Subcutaneous adipose tissue (tissue), 4 donors: ENCODE measurements around the gene CD79A. TPM values are rescaled to one million over a fixed set of nuclear protein-coding genes. Genes with fewer than 3 reads are reported as not detected.

ENCODE experiments used
- small RNA-seq: library from RNA; depleted of rRNA; stranded (forward); fragments of <200 nt; gene quantifications from one replicate; pipeline ENCODE3, GENCODE V24; 2016
- total RNA-seq, 4 donors: library from RNA; depleted of rRNA; stranded (reverse); fragments of >200 nt; gene quantifications; one replicate each; pipeline ENCODE4 v1.1.0, GENCODE V29; 2016
- TF ChIP-seq, protein P1 (sequence below): fragments of 450-650 bp; IDR thresholded peaks from one replicate; pipeline ENCODE4 v1.5.1; 2016; ENCODE audit warnings: low read depth, mild to moderate bottlenecking, control low read depth, antibody characterized with exemption, moderate library complexity

CD79A gene
- total RNA-seq, 4 donors from 2014 or later: 0.51 TPM; not detected in 3

DNA sequence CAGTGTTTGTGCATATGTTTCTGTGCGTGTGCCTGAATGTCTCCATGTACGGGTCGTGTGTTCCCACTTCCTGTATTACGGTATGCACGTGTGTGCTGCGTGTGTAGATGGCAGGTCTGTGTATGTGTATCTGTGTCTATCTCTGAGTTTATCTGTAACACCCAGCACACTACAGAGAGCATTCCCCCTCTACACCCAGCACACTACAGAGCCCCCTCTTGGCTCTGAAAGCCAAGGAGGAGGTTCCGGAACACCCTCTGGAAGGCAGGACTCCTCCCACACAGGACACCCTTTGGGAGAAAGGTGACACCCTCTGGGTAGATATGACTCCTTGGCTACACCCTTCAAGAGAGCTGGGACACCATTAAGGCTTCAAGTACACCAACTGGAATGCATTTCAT is 53.2 kb downstream of the CD79A start:
- TF ChIP-seq, protein P1, sequence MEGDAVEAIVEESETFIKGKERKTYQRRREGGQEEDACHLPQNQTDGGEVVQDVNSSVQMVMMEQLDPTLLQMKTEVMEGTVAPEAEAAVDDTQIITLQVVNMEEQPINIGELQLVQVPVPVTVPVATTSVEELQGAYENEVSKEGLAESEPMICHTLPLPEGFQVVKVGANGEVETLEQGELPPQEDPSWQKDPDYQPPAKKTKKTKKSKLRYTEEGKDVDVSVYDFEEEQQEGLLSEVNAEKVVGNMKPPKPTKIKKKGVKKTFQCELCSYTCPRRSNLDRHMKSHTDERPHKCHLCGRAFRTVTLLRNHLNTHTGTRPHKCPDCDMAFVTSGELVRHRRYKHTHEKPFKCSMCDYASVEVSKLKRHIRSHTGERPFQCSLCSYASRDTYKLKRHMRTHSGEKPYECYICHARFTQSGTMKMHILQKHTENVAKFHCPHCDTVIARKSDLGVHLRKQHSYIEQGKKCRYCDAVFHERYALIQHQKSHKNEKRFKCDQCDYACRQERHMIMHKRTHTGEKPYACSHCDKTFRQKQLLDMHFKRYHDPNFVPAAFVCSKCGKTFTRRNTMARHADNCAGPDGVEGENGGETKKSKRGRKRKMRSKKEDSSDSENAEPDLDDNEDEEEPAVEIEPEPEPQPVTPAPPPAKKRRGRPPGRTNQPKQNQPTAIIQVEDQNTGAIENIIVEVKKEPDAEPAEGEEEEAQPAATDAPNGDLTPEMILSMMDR: no peak

Small RNA genes within 50 kb of the gene (small RNA-seq; reads per million reads assigned to genes)
- not detected for gene MIR6797

Other genes with a start within 250 kb of the CD79A start
- 1 to 10 TPM in 1 of 4 donors, not detected in 3; 1.3 TPM for gene CEACAM7, start 189.0 kb upstream of the CD79A start, total RNA-seq
- gene CEACAM5, start 168.7 kb upstream of the CD79A start, total RNA-seq: 1 to 10 TPM in 1 of 4 donors, under 1 TPM in 1, not detected in 2; 0.17 to 1.6 TPM
- gene CEACAM6, start 121.7 kb upstream of the CD79A start, total RNA-seq: not detected
- gene CEACAM3, start 80.7 kb upstream of the CD79A start, total RNA-seq: under 1 TPM in 1 of 4 donors, not detected in 3; 0.68 TPM
- gene LYPD4, start 32.6 kb upstream of the CD79A start, total RNA-seq: not detected
- gene DMRTC2, start 32.2 kb upstream of the CD79A start, total RNA-seq: not detected
- gene RPS19, start 17.0 kb upstream of the CD79A start, total RNA-seq: 100 to 1,000 TPM; 653 to 927 (median 891) TPM
- gene ARHGEF1, start 5.9 kb downstream of the CD79A start, total RNA-seq: 100 to 1,000 TPM in 1 of 4 donors, 10 to 100 TPM in 3; 34.1 to 106 (median 53.9) TPM
- gene ERFL, start 51.2 kb downstream of the CD79A start, total RNA-seq: under 1 TPM in 1 of 4 donors, not detected in 3; 0.22 TPM
- 100 to 1,000 TPM; 104 to 159 (median 137) TPM for gene RABAC1, start 82.0 kb downstream of the CD79A start, total RNA-seq
- not detected for gene ATP1A3, start 117.0 kb downstream of the CD79A start, total RNA-seq
- under 1 TPM in 2 of 4 donors, not detected in 2; 0.22 to 0.33 TPM for gene GRIK5, start 192.9 kb downstream of the CD79A start, total RNA-seq
- 10 to 100 TPM in 2 of 4 donors, 1 to 10 TPM in 2; 8.2 to 11.7 (median 9.9) TPM for gene ZNF574, start 198.9 kb downstream of the CD79A start, total RNA-seq